GM21723 (cell line): ENCODE measurements around the gene PTH2.
A peak's percentile ranks its signal among the peaks of the same experiment; 100 is the strongest.
"Not testable (repeated sequence)": the region's sequence is repeated elsewhere in the genome, so short reads cannot be mapped to it uniquely, and the experiment has no call there.

Experiments used
- ATAC-seq: cut with Tn5 transposase; IDR thresholded peaks from one replicate; pipeline ENCODE4 v1.9.1; 2021; ENCODE audit warnings: mild to moderate bottlenecking, moderate library complexity; ENCODE audit not compliant: unreplicated experiment

Gene PTH2

GRCh38 chr19:49448432-49448786 is 25.2 kb upstream of the PTH2 start:
- ATAC-seq = no peak

GRCh38 chr19:49447485-49448431 is 24.5 kb upstream of the PTH2 start:
- no peak for ATAC-seq

- ATAC-seq = no peak
Observed at GRCh38 chr19:49445997-49446396, 22.8 kb upstream of the PTH2 start.

- not testable (repeated sequence) for ATAC-seq
Observed at GRCh38 chr19:49444100-49444700, 21.0 kb upstream of the PTH2 start.

- peak; percentile 71 for ATAC-seq
Observed at GRCh38 chr19:49443366-49444099, 20.3 kb upstream of the PTH2 start.

- peak; percentile 12 for ATAC-seq
Observed at GRCh38 chr19:49442771-49443365, 19.6 kb upstream of the PTH2 start.

GRCh38 chr19:49442354-49442753 is 19.1 kb upstream of the PTH2 start:
- no peak for ATAC-seq

GRCh38 chr19:49441960-49442350 is 18.7 kb upstream of the PTH2 start:
- ATAC-seq = no peak

GRCh38 chr19:49441210-49441959 is 18.1 kb upstream of the PTH2 start, which contains the start of gene SLC17A7:
Gene SLC17A7 (minus strand): TSS chr19:49441527. CDS start chr19:49441379, 148 bp downstream.
- ATAC-seq = no peak

GRCh38 chr19:49440439-49441209 is 17.4 kb upstream of the PTH2 start:
- ATAC-seq = no peak

GRCh38 chr19:49439836-49440235 is 16.6 kb upstream of the PTH2 start:
- no peak for ATAC-seq

- no peak for ATAC-seq
Observed at GRCh38 chr19:49438261-49438660, 15.0 kb upstream of the PTH2 start.

GRCh38 chr19:49437231-49437630 is 14.0 kb upstream of the PTH2 start:
- no peak for ATAC-seq

- ATAC-seq = no peak
Observed at GRCh38 chr19:49436381-49437017, 13.3 kb upstream of the PTH2 start.

GRCh38 chr19:49435670-49436069 is 12.4 kb upstream of the PTH2 start:
- no peak for ATAC-seq

GRCh38 chr19:49434907-49435583 is 11.8 kb upstream of the PTH2 start:
- no peak for ATAC-seq

GRCh38 chr19:49433240-49433901 is 10.1 kb upstream of the PTH2 start:
- ATAC-seq = no peak
